Fibroblast of upper back skin (primary cell): ENCODE results near the gene COQ9.

Source experiments
- DNase-seq: peaks from one replicate; pipeline ENCODE4 v3.0.0-alpha.2; 2013

The COQ9 gene

DNA sequence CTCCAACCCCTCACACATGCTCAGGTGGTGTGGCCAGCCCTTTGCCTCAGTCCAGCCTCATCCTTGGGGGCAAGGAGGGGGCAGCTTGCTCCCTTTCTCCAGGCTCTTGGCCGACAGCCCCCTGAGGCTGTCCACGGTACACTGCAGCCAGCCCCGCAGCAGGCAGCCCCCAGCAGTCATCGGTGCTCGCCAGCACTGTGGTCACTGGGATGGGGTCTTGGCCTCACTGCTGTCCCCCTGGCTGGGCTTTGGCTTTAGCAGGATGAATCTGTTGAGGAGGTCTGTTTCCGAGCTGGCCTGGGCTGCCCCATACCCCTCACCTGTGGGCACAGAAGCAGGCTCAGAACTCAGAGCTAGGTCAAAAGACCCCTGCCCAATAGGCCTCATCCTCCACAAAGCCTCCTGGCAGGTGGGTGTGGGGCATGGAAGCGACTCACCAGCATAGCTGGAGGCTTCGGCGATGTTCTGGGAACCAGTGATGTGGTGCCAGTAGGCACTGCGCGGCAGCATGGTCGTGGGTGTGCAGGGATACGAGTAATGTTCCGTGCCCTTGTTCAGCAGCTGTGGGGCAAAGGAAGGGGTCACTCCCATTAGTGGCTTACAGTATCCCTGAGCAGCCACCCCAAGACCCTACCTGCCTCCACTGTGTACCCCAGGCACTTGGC lies 26.0 kb downstream of the COQ9 start:
- no peak for DNase-seq

DNA sequence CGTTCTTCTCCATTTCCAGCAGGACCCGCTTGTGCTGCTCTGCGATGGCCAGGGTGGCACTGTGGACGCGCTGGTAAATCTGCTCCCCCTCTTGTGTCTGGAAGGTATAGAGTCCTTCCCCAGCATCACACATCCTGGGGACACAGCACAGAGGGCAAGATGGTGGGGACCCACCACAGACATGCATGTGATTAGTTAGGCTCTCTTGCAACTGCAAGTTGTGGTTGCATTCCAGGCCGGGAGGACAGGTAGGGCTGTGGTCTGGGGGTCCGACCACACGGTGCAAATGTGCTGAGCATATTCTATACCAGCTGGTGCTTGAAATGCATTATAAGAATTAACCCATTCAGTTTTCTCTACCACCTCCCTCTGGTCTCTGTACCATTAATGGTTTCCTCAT lies 26.6 kb downstream of the COQ9 start:
- DNase-seq: no peak

DNA sequence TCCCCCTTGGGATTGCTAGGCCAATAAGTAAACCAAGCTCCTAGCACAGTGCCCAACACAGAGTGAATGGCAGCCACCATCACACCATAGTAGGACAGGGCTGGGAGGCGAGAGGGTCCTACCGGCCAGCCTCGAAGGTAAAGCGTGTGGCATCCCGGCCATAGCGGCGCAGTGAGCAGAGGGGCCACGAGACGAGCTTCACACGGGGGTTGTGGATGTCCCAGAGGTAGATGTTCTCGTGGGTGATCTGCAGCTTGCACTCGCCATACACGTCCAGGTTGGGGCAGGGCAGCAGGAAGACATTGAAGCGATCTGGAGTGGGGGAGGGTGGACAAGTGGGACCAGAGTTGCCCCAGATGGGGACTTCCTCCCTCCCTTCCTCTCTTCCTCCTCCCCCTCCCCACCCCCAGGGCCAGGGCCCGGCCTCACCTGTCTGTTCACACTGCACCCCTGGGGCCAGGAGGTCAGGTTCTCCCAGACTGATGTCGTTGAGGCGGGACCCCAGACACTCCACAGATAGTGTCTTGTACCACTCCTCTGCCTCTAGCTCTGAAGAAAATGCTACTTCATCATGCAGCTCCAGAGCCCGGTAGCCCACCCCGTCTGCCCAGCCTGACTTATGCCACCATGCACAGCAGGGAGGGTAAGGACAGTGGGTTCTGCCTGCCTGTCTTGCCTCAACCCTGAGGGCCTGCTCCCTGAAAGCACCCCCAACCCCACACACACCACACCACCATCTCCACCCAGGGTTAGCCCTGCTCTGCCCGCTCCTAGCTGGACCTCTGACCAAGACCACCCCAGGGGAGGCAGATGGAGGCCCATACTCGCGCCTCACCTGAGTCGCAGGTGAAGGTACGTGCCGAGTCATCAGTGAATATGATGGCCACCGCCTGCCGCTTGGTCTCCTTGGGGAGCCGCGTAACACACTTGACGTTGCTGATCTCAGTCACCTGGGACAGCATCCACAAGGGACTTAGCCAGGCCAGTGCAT lies 27.7 kb downstream of the COQ9 start:
- no peak for DNase-seq

DNA sequence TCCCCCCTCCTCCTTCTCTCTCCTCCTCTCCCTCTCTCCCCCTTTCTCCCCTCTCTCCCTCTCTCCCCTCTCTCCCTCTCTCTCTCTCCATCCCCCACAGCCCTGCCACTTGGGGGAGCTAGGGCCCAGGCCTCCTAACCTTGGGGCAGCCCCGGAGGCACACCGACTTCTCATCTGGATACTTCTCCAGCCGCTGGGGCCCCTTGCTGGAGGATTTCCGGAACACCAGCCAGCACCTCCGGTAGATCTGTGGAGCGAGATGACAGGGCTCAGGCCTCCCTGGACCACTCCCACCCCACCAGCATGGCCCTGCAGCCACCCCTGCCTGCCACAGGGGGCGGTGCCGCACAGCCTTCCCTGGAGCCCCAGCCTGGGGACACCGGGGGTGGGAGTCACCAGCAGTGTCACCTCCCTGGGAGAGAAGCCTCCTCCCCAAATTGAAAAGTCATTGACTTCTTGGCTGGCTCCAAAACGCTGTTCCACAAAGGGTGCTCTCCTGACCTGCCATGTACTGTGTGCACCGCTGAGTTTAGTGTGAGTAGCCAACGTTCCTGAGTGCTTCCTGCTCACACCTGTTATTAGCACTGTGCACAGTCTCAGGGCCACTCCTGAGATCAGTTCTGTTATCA lies 28.5 kb downstream of the COQ9 start:
- DNase-seq: peak; percentile 39

DNA sequence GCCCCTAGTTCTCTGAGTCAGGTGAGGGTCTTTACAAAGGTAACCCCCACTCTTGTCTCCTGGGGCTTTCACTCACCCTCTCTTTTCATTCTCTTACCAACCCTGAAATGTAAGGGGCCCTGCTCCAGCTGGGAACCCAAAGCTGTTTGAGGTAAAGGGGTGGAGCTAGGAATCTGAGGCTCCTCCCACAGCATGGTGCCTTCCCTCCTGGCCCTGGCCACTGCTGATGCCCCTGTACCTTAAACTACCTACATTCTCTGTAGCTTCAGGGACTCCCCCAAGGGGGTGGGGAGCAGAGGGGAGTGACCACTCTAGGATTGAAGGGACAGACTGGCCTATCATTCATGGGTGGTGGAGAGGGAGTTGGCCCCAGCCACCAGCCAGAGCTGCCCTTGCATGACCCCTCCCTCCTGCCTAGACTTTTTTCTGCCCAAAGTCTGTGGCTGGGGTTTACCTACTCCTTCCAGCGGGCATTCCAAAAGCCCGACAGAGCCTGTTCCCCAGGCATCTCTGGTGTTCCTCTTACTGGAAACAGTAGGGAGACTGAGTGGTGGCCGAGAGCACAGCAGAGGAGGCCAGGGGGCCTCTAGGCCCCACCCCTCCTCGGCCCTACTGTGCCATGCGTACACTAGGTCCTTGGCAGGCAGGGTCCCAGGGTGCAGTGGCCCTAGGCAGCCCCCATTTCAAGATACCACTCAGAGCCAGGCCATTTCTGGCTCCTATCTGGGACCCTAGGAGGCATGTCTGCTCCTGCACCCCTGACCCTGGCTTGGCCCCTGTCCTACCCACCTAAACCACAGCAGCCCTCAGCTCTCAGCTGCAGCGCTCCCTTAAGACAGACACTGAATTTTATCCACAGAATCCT lies 29.5 kb downstream of the COQ9 start:
- DNase-seq: peak; percentile 7

DNA sequence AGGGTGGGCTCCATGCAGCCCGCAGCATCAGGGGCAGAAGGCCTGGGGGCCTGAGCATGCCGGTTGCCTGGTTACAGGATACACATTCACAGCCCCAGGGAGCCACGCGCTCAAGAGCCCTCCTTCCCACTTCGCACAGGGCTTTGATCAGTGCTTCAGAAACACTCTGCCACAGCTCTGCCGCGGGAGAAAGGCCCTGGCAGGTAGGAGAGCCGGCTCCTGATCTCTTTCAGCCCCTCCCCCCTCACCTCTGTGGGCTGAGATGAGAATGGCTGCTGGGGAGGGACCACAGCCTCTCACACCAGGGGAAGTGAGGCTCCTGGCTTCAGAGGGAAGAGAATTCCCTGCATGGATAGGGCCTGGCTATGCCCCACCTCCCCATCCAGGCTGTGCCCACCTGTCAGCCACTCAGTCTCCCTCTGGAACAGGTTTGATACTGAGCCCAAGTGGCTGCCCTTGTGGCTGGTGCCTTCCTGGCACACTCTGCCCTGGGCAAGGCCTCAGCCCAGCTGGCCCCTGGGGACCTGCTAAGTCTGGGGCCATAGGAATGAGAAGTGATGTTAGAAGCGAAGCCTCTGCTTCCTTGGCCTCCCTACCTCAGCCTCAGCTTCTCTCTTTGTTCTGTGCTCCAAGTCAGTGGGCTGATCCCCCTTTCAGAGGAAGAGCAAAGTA lies 30.4 kb downstream of the COQ9 start:
- DNase-seq: no peak

DNA sequence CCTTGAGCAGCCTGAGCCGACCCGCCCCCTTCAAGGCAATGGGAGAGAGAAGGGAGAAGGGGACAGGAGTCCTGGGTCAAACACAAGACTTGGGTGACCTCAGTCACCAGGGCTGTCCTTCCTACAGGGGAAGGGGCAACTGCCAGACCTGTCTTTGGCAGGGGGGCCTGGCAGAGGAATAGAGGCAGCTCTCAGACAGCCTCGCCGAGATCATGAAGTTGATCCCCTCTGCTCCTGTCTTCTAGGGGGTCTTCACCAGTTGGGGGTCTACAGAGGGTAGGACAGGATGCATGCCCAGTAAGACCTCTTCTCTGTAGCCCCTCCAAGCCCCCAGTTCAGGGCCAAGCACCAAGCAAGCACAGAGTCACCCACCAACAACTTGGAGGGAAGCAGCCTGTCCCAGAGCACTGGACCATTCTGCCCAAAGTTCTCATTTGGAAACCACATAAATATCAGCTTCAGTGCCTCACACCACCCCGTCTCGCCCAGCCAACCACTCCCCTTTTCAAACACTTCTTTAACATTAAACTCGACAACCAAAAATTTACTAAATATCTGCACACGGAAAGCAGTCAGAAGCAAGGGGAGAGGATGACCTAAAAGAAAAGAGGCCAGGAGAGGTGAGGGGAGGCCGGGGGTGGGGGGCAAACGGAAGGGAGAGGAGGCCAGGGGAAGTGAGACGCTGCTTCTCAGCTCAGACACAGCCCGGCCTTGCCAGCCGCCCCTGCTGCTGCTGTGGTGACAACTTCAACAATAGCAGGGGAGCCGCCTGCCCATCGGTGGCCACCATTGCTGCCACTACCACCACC lies 31.3 kb downstream of the COQ9 start:
- DNase-seq: no peak

DNA sequence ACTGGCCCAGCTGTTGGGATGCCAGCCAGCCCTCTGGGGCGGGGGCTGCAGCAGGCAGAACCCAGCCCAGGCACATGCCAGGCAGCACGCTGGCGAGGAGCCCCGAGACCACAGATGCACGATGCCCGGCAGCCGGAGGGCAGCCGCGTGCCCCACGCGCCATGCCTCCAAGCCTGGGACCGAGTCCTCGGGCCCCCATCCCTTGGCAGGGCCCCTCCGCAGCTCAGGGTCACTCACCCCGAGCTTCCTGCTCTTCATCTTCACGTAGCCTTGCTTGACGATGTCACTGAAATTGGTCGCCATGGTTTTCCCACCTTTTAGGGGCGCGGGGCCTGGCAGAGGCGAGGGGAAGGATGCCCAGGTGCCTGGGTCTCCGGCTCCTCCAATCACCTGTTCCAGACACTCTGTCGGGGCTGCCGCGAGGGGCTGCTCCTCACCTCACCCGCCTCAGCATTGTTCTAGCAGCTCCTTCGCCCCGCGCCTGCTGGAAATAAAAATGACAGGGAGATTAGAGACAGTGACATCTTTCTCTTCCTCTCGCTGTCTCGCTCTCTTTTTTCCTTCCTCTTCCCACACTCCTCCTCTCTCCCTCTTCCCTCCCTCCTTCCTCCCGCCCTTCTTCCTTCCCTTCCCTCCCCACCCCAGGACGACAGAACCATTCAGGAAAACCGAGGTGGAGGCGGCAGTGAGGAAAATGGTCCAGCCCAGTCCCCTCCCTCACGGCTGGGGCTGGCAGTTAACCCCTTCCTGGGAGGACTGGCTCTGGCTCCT lies 32.1 kb downstream of the COQ9 start:
- peak; percentile 72 for DNase-seq

DNA sequence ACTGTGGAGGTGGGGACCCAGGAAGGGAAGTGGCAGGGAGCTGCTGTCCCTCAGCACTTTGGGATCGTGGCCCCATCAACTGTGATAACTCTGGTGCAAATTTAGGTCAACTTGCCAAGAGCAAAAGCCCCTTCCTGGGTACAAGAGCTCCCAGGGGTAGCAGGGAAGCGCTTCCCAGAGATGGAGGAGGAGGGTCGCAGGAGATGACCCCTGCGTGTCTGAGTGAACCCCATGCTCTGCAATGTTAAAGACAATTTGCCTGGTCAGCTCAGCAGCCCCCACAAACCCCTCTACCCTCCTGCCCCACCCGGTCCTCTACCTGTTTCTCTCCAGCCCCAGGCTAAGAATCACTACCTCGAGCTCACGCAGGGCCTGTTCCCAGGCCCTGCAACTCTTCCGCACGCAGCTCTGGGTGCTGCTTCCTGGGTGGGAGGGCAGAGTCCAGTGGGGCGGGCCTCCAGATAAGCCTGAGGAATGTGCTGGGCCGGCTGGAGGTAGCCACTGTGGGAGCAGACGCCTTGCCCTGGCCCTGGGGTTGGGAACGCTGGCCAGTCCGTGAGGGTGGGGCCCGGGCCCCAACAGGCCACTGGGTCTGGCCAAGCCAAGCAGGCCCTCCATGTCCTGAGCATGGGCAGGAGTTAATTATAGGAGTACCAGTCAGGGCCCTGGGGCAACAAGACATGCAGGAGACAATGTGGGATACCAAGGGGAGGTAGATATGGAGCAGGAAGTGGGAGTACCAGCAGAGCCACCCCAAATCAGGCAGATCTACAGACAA lies 32.9 kb downstream of the COQ9 start:
- DNase-seq: peak; percentile 25

DNA sequence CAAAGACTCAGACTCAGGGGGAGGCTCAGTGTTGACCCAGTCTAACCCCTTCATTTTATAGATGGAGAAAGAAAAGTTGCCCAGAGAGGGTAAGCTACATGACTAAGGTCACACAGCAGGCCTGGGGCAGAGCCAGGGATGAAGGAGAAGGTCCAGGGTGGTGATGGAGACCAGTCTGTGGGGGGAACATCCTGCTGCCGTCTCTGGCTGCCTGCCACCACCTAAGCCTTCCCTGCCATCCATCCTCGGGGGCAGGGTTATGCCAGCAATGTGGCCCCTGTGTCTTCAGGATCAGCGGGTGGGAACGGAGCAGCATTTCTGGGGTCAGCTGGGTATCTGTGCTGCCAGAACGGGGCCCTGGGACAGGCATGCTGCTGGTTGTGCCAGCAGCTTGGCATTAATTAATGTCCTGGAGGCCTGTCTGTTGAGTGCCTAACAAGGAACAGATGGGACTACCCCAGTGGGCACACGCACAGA lies 33.5 kb downstream of the COQ9 start:
- no peak for DNase-seq

DNA sequence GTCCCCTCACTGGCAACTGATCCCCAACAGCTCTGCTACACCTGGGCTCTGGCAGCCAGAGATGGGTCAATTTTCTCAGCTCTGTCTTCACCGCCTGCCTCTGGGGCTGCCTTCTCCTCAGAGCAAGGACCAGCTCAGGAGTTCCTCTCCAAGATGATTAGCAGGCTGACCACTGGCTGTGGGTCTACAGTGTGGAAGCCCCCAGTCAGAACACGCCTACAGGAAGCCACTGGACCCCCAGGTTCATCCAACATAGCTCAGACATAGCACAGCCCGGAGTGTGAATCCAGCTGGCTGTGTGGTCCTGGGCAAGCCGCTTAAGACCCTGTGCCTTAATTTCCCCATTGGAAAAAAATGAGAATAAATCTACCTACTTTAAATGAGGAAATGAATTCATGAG lies 34.1 kb downstream of the COQ9 start:
- no peak for DNase-seq

DNA sequence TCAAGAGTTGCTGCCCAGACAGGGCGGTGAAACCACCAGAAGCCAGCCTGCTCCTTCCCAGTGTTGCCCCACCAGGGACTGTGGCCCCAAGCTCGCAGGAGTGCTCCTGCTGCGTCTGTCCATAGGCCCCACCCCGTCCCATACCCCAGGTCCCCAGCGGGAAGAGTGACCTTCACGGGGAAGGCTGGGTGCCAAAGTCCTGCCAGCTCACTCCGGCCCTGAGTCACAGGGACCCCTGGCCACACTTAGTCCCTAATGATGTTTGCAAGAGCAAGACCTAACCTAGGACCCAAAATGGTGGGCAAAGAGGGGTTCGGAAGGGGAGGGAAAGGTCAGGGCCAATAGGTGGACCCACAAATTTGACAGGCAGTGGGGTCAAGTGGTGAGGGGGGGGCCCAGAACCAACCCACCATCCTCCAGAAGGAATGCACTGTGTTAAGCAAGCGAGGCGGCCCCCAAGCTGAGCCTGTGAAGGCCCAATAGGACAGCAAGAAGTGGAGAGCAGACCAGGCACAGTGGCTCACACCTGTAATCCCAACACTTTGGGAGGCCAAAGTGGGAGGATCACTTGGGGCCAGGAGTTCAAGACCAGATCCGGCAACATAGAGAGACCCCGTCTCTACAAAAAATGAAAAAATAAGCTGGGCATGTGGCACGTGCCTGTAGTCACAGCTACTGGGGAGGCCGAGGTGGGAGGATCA lies 35.7 kb downstream of the COQ9 start:
- DNase-seq: no peak

DNA sequence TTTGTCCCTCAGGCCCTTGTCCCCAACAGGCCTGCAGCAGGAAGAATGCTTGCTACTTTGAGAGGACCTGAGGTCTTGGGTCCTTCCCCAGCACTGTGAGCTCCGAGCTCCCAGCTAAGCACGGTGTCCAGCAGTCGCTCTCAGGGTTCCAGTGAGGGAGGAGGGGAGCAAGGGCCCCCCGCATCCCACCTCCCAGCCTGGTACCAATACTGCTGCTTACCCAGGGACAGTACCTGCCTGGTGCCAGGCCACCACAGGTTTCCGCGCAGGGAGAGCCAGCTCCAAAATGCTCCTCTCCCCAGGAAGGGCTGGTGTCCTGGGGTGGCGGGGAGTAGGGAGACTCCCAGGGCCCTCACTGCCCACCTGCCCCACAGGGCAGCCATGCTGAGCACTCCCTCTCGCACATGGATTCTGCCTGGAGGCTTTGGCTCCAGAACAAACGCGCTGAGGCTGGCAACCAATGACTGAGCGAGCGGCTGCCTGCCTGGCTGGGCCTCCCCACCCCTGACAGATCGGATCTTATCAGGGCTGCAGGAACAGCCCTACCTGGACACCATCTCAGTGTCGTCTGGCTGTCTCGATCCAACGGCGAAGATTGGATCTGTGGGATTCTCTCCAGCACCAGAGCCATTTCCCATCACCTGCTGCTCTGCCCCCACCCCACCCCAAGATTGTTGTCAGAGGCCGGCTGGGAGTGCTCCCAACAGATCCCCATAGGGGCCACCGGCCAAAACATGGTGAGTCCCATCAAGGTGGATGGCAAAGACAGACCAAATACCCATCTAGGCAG lies 36.6 kb downstream of the COQ9 start:
- DNase-seq: no peak

DNA sequence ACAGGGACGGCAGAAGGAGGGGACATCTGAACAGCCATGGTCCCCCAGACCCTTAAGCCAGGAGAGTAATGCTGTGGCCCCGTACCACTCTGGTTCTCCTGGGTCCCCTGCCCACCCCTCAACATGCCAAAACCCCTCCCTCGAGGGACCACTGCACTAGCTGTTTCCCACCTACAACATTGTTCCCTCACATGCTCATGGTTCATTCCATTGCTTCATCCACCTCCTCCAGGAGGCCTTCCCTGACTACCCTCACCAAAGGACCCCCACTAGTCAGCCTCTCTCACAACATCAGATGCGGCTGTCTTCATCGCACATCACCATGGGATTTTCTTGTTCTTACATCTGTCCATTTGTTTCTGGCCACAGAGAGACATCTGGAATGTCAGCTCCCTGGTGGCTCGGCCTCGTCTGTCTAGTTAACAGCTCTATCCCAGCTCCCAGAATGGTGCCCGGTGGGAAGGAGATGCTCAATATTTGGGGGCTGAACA lies 37.3 kb downstream of the COQ9 start:
- no peak for DNase-seq

DNA sequence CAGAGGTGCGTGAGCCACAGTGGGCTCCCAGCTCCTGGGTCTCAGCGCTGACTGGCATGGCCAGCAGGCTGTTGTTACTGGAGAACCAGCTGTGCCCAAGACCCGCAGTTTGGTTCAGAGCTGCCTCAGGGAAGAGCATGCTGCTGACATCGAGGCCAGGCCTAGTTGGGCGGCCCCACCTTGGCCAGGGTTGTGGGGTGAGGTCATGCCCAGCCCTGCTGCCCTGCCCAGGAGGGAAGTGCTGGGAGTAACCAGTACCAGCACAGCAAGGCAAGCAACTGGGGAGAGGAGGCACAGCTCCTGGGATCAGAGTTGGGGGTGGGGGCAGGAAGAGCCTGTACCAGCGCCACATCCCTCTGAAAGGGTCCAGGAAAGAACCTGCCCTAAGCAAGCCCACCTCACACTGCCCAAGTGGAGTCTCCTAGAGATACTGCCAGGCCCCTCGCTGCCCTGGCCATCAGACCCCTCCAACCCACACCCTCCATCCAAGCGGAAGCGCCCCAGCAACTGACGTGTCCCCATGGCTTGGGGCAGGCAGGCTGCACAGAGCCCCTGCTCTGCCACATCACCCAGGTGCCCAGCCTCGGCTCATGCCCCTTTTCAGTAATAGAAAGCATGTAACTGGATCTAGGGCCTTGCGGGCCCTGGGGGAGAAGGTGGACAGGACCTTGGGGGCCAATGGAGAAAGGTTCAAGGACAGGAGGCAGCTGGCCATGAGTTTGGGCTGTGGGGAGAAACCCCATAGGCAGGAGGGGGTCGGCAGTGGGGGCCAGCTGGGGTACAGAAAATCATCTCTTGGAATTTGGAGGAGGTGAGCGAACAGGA lies 38.0 kb downstream of the COQ9 start:
- DNase-seq: no peak

DNA sequence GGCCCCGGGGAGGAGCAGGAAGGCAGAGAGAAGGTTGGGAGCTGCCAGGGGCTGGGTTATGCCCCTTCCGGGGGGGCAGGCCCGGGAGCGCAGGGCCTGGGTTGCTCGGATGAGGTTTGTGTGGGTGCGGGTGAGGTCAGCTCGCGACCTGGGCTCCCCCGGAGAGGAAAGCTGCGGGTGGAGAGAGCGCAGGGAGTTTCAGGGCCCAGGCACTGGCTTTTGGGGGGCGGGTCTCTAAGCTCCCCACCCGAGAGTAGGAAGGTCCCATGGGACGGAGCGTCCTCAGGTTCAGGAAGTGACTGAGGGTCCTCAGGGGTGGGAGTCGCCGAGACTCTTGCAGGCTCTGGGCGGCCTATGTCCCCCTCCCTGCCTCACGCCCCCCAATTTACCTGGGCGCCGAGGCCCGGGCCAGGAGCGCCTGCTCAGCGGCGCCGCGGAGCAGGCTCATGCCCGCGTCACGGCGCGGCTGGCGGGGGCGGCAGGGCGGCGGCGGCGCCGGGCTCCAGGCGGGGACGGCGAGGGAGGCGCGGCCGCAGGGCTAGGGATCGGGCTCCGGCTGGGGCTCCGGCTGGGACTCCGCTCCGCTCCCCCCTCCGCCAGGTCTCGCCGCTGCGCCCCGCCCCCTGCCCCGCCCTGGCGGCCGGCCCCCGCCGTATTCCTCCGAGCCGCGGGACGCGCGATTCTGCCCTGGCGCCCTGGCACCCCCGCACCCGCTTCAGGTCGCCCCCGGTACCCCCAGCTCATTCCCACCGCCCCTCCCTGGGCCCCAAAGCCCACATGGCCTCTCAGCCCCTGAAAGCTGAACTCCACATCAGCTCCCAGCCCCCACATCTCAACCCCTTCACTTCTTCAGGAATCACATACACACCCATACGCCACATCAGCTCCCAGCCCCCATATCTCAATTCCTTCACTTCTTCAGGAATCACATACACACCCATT lies 38.9 kb downstream of the COQ9 start, which contains the start of gene DOK4:
Gene DOK4 (minus strand): TSS at position 578 of the 942 bp plus-strand sequence. CDS start 6,986 bp downstream, outside the sequence.
- DNase-seq: peak; percentile 55
